Tibial nerve (tissue), 4 donors: Measurements from ENCODE around the gene TRAPPC2. TPM values are rescaled to one million over a fixed set of nuclear protein-coding genes. Genes with fewer than 3 reads are reported as not detected.

Experiments used
- DNase-seq, 2 donors: peaks; one replicate each; pipeline ENCODE4 v3.0.0-alpha.2; 2019; ENCODE audit warnings: low spot score in 2 of 2
- H3K27ac ChIP-seq, 4 donors: fragments of 200-600 bp; sonication (generic) in 3 of 4; one replicate each; pipeline ENCODE4 v1.5.1; 2017 to 2019; ENCODE audit warnings: mild to moderate bottlenecking in 1 of 4
- H3K27me3 ChIP-seq, 2 donors: fragments of 200-600 bp; sonication (generic) in 1 of 2; one replicate each; pipeline versions ENCODE4 v1.5.1 to v1.6.0; 2017 to 2019
- H3K36me3 ChIP-seq, 3 donors: fragments of 200-600 bp; sonication (generic); one replicate each; pipeline ENCODE4 v1.5.1; 2018 to 2019
- H3K4me1 ChIP-seq, 4 donors: fragments of 200-600 bp; sonication (generic) in 3 of 4; one replicate each; pipeline ENCODE4 v1.5.1; 2017 to 2019
- H3K4me3 ChIP-seq, 4 donors: fragments of 200-600 bp; sonication (generic) in 3 of 4; one replicate each; pipeline ENCODE4 v1.5.1; 2017 to 2019; ENCODE audit warnings: mild to moderate bottlenecking in 1 of 4, moderate library complexity in 1 of 4
- H3K9me3 ChIP-seq, 4 donors: fragments of 200-600 bp; sonication (generic) in 3 of 4; one replicate each; pipeline ENCODE4 v1.5.1; 2017 to 2019
- CTCF ChIP-seq, 5 experiments: fragments of 200-600 bp in 3 of 5; fragments of 450-650 bp in 2 of 5; sonication (generic) in 3 of 5; IDR thresholded peaks; one replicate each; pipeline ENCODE4 v1.5.1; 2016 to 2019; ENCODE audit warnings: antibody characterized with exemption in 5 of 5, mild to moderate bottlenecking in 3 of 5, moderate library complexity in 2 of 5
- EP300 ChIP-seq, 2 donors: sonication (generic); formaldehyde crosslinking; IDR thresholded peaks; one replicate each; pipeline ENCODE4 v1.6.1; 2017; ENCODE audit warnings: antibody characterized with exemption in 2 of 2, mild to moderate bottlenecking in 1 of 2
- POLR2A ChIP-seq, 2 donors: fragments of 450-650 bp; IDR thresholded peaks; one replicate each; pipeline ENCODE4 v1.6.1; 2017; ENCODE audit warnings: antibody characterized with exemption in 2 of 2, mild to moderate bottlenecking in 2 of 2, moderate library complexity in 2 of 2
- WGBS, 2 donors: methylation state at CpG; one replicate each; pipeline ENCODE4 v1.1.5; 2018; 5-methylcytosine and 5-hydroxymethylcytosine counted together
- total RNA-seq, 4 donors: library from RNA; depleted of rRNA; stranded (reverse); fragments of >200 nt; gene quantifications; one replicate each; pipeline ENCODE4 v1.1.0, GENCODE V29; 2016

TRAPPC2 gene
- total RNA-seq, 4 donors from 2014 or later = 9.0 to 13.8 (median 11.6) TPM

- DNase-seq = no peak
- H3K27me3 ChIP-seq = no peaks in the 10 kb centered on the region
- H3K36me3 ChIP-seq = peaks cover 0 to 24% (median 0%) of the 10 kb centered on the region in 3 donors
- no peak overlapping the region for H3K27ac ChIP-seq
- H3K9me3 ChIP-seq = no peaks in the 10 kb centered on the region
- H3K4me1 ChIP-seq = no peaks in the 10 kb centered on the region
- no peak for TF ChIP-seq CTCF (IDR thresholded peaks at IDR 0.05)
- TF ChIP-seq POLR2A (IDR thresholded peaks at IDR 0.05) = no peak
- TF ChIP-seq EP300 (IDR thresholded peaks at IDR 0.05) = no peak
- 77 to 89% methylated on average over 4 of the region's 4 CpGs for WGBS, 2 donors
- H3K4me3 ChIP-seq = no peak overlapping the region
Observed at GRCh38 chrX:13756381-13756780, 22.0 kb upstream of the TRAPPC2 start.

GRCh38 chrX:13755254-13755653 is 20.8 kb upstream of the TRAPPC2 start:
- H3K4me3 ChIP-seq = no peak overlapping the region
- H3K27ac ChIP-seq = no peak overlapping the region
- TF ChIP-seq EP300 (IDR thresholded peaks at IDR 0.05) = no peak
- no peak for TF ChIP-seq CTCF (IDR thresholded peaks at IDR 0.05)
- no peak for TF ChIP-seq POLR2A (IDR thresholded peaks at IDR 0.05)
- no peaks in the 10 kb centered on the region for H3K9me3 ChIP-seq
- peaks cover 0 to 18% (median 0%) of the 10 kb centered on the region in 3 donors for H3K36me3 ChIP-seq
- H3K27me3 ChIP-seq = no peaks in the 10 kb centered on the region
- WGBS, 2 donors = 85 to 90% methylated on average over 1 of the region's 1 CpG
- DNase-seq = no peak
- no peaks in the 10 kb centered on the region for H3K4me1 ChIP-seq

DNA sequence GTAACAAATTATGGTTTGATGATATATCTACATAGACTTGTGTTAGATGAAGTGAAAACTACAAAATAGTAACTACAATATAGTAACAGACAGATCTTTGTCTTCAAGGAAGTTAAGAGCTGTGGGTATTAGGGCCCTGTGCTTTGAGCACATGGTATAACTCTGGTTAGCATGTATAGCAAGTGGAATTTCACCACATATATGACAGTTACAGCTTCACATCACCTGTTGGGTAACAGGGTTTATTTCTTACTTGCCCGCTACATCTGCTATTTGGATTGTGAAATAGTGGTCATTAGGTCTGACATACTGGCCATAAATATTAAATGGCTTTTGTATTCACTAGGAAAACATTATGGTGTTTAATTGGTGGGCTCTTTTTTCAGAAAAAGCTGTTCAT is 20.3 kb upstream of the TRAPPC2 start:
- H3K36me3 ChIP-seq = peaks cover 0 to 14% (median 0%) of the 10 kb centered on the region in 3 donors
- TF ChIP-seq CTCF (IDR thresholded peaks at IDR 0.05) (no peak), POLR2A (IDR thresholded peaks at IDR 0.05) (no peak), EP300 (IDR thresholded peaks at IDR 0.05) (no peak)
- WGBS, 2 donors = 88 to 96% methylated on average over 1 of the region's 1 CpG
- no peaks in the 10 kb centered on the region for H3K4me1 ChIP-seq
- no peak for DNase-seq
- H3K27ac ChIP-seq = no peak overlapping the region
- H3K27me3 ChIP-seq = no peaks in the 10 kb centered on the region
- H3K9me3 ChIP-seq = no peaks in the 10 kb centered on the region
- H3K4me3 ChIP-seq = no peak overlapping the region

- H3K9me3 ChIP-seq = no peaks in the 10 kb centered on the region
- no peaks in the 10 kb centered on the region for H3K4me1 ChIP-seq
- 71 to 87% methylated on average over 3 of the region's 3 CpGs for WGBS, 2 donors
- TF ChIP-seq CTCF (IDR thresholded peaks at IDR 0.05) (no peak), EP300 (IDR thresholded peaks at IDR 0.05) (no peak), POLR2A (IDR thresholded peaks at IDR 0.05) (no peak)
- H3K27ac ChIP-seq = no peak overlapping the region
- no peak overlapping the region for H3K4me3 ChIP-seq
- no peak for DNase-seq
- H3K27me3 ChIP-seq = no peaks in the 10 kb centered on the region
- peaks cover 0 to 6% (median 0%) of the 10 kb centered on the region in 3 donors for H3K36me3 ChIP-seq
Observed at GRCh38 chrX:13752646-13753045, 18.2 kb upstream of the TRAPPC2 start.

DNA sequence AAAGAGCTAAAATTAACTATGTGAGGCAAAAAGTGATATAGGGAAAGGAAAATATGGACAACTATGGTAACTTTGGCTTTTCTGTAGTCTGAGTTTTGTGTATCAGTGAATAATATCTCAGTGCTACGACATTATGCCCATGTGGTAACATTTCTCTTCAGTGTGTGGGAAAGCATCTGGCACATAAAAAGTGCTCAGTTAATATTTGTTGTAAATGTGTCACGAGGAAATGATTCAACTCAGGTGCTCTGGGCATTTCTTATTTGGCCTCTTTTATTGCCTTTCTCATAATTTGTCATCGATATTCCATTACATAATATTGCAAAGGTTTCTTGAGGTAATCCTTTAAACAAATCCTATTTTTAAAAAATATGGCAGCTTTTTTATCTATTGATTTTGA is 17.7 kb upstream of the TRAPPC2 start:
- 84 to 91% methylated on average over 3 of the region's 3 CpGs for WGBS, 2 donors
- no peak for TF ChIP-seq EP300 (IDR thresholded peaks at IDR 0.05)
- no peak for TF ChIP-seq POLR2A (IDR thresholded peaks at IDR 0.05)
- no peak for TF ChIP-seq CTCF (IDR thresholded peaks at IDR 0.05)
- H3K4me1 ChIP-seq = no peaks in the 10 kb centered on the region
- no peaks in the 10 kb centered on the region for H3K27me3 ChIP-seq
- H3K27ac ChIP-seq = no peak overlapping the region
- peaks cover 0 to 4% (median 0%) of the 10 kb centered on the region in 3 donors for H3K36me3 ChIP-seq
- no peak overlapping the region for H3K4me3 ChIP-seq
- no peak for DNase-seq
- no peaks in the 10 kb centered on the region for H3K9me3 ChIP-seq
